Measurements from ENCODE around the gene RPTOR.

Gene RPTOR

DNA sequence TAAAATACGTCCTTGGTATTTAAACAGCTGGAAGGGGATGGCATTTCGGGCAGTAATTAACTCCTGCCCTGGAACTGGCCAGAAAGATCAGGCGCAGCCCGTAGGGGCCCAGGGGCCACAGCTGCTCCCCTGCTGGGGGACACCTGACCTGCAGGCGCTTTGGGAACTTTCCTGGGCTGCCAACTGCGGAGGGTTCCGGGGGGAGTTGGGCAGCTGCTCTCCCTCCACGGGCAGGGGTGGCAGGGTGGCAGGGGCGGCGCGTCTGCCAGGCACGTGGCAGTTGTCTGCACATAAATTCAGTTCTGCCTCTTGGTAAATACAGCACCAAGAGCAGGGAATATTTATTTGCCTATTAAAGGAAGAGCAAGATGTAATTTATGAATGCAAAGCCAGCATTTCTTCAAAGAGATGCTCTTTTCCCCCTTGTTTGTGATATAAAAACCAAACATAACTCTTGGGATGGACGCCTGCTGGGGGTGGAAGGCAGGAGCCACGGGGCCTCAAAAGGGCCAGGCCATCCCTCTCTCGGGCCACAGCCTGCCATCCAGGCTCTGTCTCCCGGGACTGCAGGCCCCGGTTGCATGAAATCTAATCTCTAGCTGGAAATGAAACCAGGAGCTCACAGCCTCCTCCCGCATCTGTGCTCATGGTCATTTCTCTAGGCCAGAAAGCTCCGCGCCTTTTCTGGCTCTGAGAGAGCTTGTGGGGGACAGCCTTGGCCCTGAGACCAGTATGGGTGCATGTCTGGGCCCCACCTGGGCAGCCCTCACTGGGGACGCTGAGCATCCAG is 417.1 kb downstream of the RPTOR start:
- no peak for ATAC-seq
- TF ChIP-seq ESRRG (CRISPR knock-in tag; IDR thresholded peaks at IDR 0.05), result no peak
- no peak for TF ChIP-seq ARNTL (CRISPR knock-in tag; IDR thresholded peaks at IDR 0.05; ENCODE audit: borderline replicate concordance, low read depth)
- TF ChIP-seq ZFP30 (CRISPR knock-in tag; IDR thresholded peaks at IDR 0.05), result no peak
- no peak for TF ChIP-seq ZC3H10 (CRISPR knock-in tag; IDR thresholded peaks at IDR 0.05)
- no peak for TF ChIP-seq ISL1 (CRISPR knock-in tag; IDR thresholded peaks at IDR 0.05)
- TF ChIP-seq RARB (CRISPR knock-in tag; IDR thresholded peaks at IDR 0.05), result no peak
- no peak for TF ChIP-seq ZNF565 (CRISPR knock-in tag; conservative IDR thresholded peaks at IDR 0.05; ENCODE audit: low read depth)
- no peak for TF ChIP-seq SNAI2 (CRISPR knock-in tag; IDR thresholded peaks at IDR 0.05)
- TF ChIP-seq, protein P1, sequence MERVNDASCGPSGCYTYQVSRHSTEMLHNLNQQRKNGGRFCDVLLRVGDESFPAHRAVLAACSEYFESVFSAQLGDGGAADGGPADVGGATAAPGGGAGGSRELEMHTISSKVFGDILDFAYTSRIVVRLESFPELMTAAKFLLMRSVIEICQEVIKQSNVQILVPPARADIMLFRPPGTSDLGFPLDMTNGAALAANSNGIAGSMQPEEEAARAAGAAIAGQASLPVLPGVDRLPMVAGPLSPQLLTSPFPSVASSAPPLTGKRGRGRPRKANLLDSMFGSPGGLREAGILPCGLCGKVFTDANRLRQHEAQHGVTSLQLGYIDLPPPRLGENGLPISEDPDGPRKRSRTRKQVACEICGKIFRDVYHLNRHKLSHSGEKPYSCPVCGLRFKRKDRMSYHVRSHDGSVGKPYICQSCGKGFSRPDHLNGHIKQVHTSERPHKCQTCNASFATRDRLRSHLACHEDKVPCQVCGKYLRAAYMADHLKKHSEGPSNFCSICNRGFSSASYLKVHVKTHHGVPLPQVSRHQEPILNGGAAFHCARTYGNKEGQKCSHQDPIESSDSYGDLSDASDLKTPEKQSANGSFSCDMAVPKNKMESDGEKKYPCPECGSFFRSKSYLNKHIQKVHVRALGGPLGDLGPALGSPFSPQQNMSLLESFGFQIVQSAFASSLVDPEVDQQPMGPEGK (CRISPR knock-in tag; IDR thresholded peaks at IDR 0.05; ENCODE audit: borderline replicate concordance), result no peak
- no peak for TF ChIP-seq ZNF8 (CRISPR knock-in tag; IDR thresholded peaks at IDR 0.05)
- no peak for TF ChIP-seq GLIS3 (CRISPR knock-in tag; IDR thresholded peaks at IDR 0.05)
- no peak for TF ChIP-seq BACH2 (CRISPR knock-in tag; IDR thresholded peaks at IDR 0.05; ENCODE audit: borderline replicate concordance)
- TF ChIP-seq ZFP3 (CRISPR knock-in tag; IDR thresholded peaks at IDR 0.05), result no peak
- TF ChIP-seq, protein P2, sequence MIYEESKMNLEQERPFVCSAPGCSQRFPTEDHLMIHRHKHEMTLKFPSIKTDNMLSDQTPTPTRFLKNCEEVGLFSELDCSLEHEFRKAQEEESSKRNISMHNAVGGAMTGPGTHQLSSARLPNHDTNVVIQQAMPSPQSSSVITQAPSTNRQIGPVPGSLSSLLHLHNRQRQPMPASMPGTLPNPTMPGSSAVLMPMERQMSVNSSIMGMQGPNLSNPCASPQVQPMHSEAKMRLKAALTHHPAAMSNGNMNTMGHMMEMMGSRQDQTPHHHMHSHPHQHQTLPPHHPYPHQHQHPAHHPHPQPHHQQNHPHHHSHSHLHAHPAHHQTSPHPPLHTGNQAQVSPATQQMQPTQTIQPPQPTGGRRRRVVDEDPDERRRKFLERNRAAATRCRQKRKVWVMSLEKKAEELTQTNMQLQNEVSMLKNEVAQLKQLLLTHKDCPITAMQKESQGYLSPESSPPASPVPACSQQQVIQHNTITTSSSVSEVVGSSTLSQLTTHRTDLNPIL (CRISPR knock-in tag; IDR thresholded peaks at IDR 0.05; ENCODE audit: low read depth), result no peak
- no peak for TF ChIP-seq TOX (CRISPR knock-in tag; IDR thresholded peaks at IDR 0.05; ENCODE audit: borderline replicate concordance)

DNA sequence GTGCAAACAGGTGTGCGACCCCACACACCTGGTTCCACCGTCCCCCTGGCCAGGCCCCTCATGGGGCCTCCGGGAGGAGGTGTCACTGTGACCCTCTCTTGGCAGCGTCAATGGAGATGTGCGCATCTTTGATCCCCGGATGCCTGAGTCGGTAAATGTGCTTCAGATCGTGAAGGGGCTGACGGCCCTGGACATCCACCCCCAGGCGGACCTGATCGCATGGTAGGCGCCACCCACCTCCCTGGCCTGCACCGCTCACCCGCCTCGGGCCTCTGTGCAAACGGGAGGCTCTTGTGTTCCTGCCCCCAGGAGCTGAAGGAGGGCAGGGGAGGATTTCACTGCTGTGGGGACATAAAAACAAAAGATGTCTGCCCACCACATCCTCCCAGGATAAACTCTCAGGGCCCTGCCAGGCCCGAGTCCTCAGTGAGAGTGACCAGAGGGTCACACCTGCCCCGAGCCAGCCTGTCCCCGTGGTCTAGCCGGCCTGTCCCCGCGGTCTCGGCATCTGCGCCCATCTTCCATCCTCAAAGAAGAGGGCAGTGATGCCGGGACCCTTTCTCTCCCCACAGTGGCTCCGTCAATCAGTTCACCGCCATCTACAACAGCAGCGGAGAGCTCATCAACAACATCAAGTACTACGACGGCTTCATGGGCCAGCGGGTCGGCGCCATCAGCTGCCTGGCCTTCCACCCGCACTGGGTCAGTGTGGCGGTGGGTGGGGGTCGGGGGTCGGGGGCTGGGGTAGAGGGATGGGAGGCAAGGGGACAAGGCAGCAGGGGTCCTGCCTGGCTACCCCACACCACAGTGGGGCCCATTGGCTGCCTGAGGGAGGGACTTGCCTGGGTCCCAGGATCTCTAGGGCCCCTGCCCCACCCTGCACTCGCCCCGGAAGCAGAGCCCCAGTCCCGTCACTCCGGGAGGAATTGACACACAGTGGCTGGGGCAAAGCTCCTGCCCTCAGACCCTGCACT is 418.0 kb downstream of the RPTOR start:
- ATAC-seq, result no peak
- no peak for TF ChIP-seq GLIS3 (CRISPR knock-in tag; IDR thresholded peaks at IDR 0.05)

DNA sequence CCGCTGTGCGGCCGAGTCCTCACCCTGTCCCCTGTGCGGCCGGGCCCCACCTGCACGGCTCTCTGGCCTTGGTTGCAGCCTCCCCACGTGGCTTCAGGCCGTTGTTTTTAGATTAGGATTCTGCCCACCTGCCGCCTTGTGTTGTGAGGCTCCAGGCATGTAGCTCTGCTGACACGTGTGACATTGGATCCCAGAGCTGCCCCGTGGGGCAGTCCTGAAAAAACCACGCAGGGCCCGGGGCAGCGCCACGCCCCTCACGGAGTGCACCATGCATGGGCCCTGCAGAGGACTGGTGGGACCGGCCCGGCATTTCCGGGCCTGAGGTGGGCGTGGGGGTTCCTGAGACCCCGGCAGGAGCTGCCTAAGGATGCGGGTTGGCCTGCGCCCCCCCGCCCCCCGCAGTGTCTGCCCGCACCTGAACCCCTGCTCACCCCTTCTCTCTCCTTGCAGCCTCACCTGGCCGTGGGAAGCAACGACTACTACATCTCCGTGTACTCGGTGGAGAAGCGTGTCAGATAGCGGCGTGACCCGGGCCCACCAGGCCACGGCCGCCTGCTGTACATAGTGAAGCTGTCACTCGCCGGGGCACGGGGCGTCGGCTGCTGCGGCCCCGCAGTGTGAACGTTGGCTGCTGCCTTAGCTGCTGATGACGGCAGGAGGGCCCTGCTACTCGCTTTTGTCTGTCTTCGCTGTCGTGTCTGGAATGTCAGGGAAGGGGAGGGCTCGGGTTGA is 419.3 kb downstream of the RPTOR start:
- no peak for TF ChIP-seq ZFP30 (CRISPR knock-in tag; IDR thresholded peaks at IDR 0.05)
- no peak for TF ChIP-seq ZC3H10 (CRISPR knock-in tag; IDR thresholded peaks at IDR 0.05)
- TF ChIP-seq BACH2 (CRISPR knock-in tag; IDR thresholded peaks at IDR 0.05; ENCODE audit: borderline replicate concordance), result no peak
- no peak for TF ChIP-seq ISL1 (CRISPR knock-in tag; IDR thresholded peaks at IDR 0.05)
- no peak for TF ChIP-seq TCF4 (CRISPR knock-in tag; IDR thresholded peaks at IDR 0.05; ENCODE audit: borderline replicate concordance)

DNA sequence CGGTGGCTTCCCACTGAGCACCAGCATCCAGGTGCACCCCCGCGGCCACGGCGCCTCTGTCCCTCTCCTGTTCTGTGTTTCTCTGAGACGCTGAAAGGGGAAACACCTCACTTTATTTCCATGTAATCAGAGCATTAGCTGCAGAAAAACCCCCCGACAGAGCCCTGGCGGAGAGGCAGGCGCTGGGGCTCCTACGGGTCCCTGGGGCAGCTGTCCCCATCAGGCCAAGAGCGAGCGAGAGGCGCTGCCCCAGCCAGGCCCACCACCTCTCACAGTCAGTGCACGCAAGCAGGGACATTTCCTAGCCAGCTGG is 419.9 kb downstream of the RPTOR start:
- TF ChIP-seq ZFP3 (CRISPR knock-in tag; IDR thresholded peaks at IDR 0.05) (no peak), OSR1 (CRISPR knock-in tag; IDR thresholded peaks at IDR 0.05) (no peak), BACH2 (CRISPR knock-in tag; IDR thresholded peaks at IDR 0.05; ENCODE audit: borderline replicate concordance) (no peak), ESRRG (CRISPR knock-in tag; IDR thresholded peaks at IDR 0.05) (no peak), ZNF565 (CRISPR knock-in tag; conservative IDR thresholded peaks at IDR 0.05; ENCODE audit: low read depth) (no peak), ISL1 (CRISPR knock-in tag; IDR thresholded peaks at IDR 0.05) (no peak), ZC3H10 (CRISPR knock-in tag; IDR thresholded peaks at IDR 0.05) (no peak), ZNF8 (CRISPR knock-in tag; IDR thresholded peaks at IDR 0.05) (no peak), GLIS3 (CRISPR knock-in tag; IDR thresholded peaks at IDR 0.05) (no peak), PPARA (CRISPR knock-in tag; IDR thresholded peaks at IDR 0.05; ENCODE audit: borderline replicate concordance) (no peak), SNAI2 (CRISPR knock-in tag; IDR thresholded peaks at IDR 0.05) (no peak), ARNTL (CRISPR knock-in tag; IDR thresholded peaks at IDR 0.05; ENCODE audit: borderline replicate concordance, low read depth) (no peak), TCF4 (CRISPR knock-in tag; IDR thresholded peaks at IDR 0.05; ENCODE audit: borderline replicate concordance) (no peak), TOX (CRISPR knock-in tag; IDR thresholded peaks at IDR 0.05; ENCODE audit: borderline replicate concordance) (no peak)
- TF ChIP-seq, protein P3, sequence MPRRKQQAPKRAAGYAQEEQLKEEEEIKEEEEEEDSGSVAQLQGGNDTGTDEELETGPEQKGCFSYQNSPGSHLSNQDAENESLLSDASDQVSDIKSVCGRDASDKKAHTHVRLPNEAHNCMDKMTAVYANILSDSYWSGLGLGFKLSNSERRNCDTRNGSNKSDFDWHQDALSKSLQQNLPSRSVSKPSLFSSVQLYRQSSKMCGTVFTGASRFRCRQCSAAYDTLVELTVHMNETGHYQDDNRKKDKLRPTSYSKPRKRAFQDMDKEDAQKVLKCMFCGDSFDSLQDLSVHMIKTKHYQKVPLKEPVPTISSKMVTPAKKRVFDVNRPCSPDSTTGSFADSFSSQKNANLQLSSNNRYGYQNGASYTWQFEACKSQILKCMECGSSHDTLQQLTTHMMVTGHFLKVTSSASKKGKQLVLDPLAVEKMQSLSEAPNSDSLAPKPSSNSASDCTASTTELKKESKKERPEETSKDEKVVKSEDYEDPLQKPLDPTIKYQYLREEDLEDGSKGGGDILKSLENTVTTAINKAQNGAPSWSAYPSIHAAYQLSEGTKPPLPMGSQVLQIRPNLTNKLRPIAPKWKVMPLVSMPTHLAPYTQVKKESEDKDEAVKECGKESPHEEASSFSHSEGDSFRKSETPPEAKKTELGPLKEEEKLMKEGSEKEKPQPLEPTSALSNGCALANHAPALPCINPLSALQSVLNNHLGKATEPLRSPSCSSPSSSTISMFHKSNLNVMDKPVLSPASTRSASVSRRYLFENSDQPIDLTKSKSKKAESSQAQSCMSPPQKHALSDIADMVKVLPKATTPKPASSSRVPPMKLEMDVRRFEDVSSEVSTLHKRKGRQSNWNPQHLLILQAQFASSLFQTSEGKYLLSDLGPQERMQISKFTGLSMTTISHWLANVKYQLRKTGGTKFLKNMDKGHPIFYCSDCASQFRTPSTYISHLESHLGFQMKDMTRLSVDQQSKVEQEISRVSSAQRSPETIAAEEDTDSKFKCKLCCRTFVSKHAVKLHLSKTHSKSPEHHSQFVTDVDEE (CRISPR knock-in tag; IDR thresholded peaks at IDR 0.05), result no peak
- TF ChIP-seq, protein P1 (CRISPR knock-in tag; IDR thresholded peaks at IDR 0.05; ENCODE audit: borderline replicate concordance), result no peak
- no peak for ATAC-seq

More for the DNA sequence above, 419.3 kb downstream of the RPTOR start:
- no peak for ATAC-seq

Measured in SK-N-SH treated with all-trans-retinoic acid at 6 μM for 48 hours (cell line).